ENCODE measurements around the gene CD69.

CD69 gene

GRCh38 chr12:9760699-9761418, at the start of gene CD69:
Gene CD69, minus strand, starts transcription at chr12:9760901. Its CDS starts 81 bp downstream, at chr12:9760820.
- no peak for DNase-seq

GRCh38 chr12:9809866-9810265, 49.2 kb upstream of the CD69 start:
- DNase-seq = no peak

GRCh38 chr12:9809338-9809737, 48.6 kb upstream of the CD69 start:
- no peak for DNase-seq

- DNase-seq = no peak
Observed at GRCh38 chr12:9808504-9808903, 47.8 kb upstream of the CD69 start.

- no peak for DNase-seq
Observed at GRCh38 chr12:9806714-9807113, 46.0 kb upstream of the CD69 start.

GRCh38 chr12:9805883-9806282, 45.2 kb upstream of the CD69 start:
- DNase-seq = no peak

- no peak for DNase-seq
Observed at GRCh38 chr12:9799961-9800360, 39.3 kb upstream of the CD69 start.

- no peak for DNase-seq
Observed at GRCh38 chr12:9797722-9798619, 37.3 kb upstream of the CD69 start.

GRCh38 chr12:9796971-9797370, 36.3 kb upstream of the CD69 start:
- DNase-seq = no peak

- no peak for DNase-seq
Observed at GRCh38 chr12:9796346-9796745, 35.6 kb upstream of the CD69 start.

GRCh38 chr12:9795945-9796344, 35.2 kb upstream of the CD69 start:
- no peak for DNase-seq

GRCh38 chr12:9794484-9795093, 33.9 kb upstream of the CD69 start:
- no peak for DNase-seq

- DNase-seq = no peak
Observed at GRCh38 chr12:9793779-9794395, 33.2 kb upstream of the CD69 start.

- no peak for DNase-seq
Observed at GRCh38 chr12:9792961-9793617, 32.4 kb upstream of the CD69 start.

GRCh38 chr12:9792185-9792900, 31.6 kb upstream of the CD69 start:
- DNase-seq = no peak

- DNase-seq = no peak
Observed at GRCh38 chr12:9786726-9787717, 26.3 kb upstream of the CD69 start.

GRCh38 chr12:9784816-9785215, 24.1 kb upstream of the CD69 start:
- DNase-seq = no peak

- no peak for DNase-seq
Observed at GRCh38 chr12:9784326-9784725, 23.6 kb upstream of the CD69 start.

- DNase-seq = no peak
Observed at GRCh38 chr12:9782547-9783382, 22.1 kb upstream of the CD69 start.

- DNase-seq = no peak
Observed at GRCh38 chr12:9781360-9781759, 20.7 kb upstream of the CD69 start.

All from COR-L47 (cell line).